SK-N-SH (cell line): ENCODE data around the gene SCAPER. TPM values are rescaled to one million over a fixed set of nuclear protein-coding genes. Genes with fewer than 3 reads are reported as not detected.
"Not testable (repeated sequence)": the region's sequence is repeated elsewhere in the genome, so short reads cannot be mapped to it uniquely, and the experiment has no call there.

ENCODE experiments used
- CTCF ChIA-PET: fragments of 300-600, 350-600 bp; formaldehyde crosslinking; extraction: SDS; loops from one replicate; lab custom pipeline; 2021; lab: Yijun Ruan, JAX
- POLR2A ChIA-PET: fragments of 350-600 bp; sonication (Branson Sonifier 250); formaldehyde crosslinking; extraction: SDS; loops from one replicate; lab custom pipeline; 2020; ENCODE audit warnings: antibody characterized with exemption, inconsistent platforms; lab: Yijun Ruan, JAX
- DNase-seq: peaks from one replicate; pipeline ENCODE4 v3.0.0; 2012
- H2AFZ ChIP-seq: fragments of 200-600 bp; sonication (generic); 2 replicates; pipeline ENCODE4 v1.8.1; 2016; ENCODE audit warnings: antibody characterized with exemption, mild to moderate bottlenecking, low read depth
- H3F3A ChIP-seq: fragments of 200-600 bp; sonication (generic); replicated peaks from 2 replicates; pipeline ENCODE3; 2016; ENCODE audit warnings: antibody characterized with exemption, mild to moderate bottlenecking; ENCODE audit not compliant: insufficient read depth
- H3K27ac ChIP-seq, 2 experiments: fragments of 200-500 bp in 1 of 2; fragments of 200-600 bp in 1 of 2; sonication (Bioruptor generic) in 1 of 2; sonication (generic), shearing (Covaris generic) in 1 of 2; 2 replicates each; pipeline versions ENCODE4 v1.5.1 to v1.6.1; 2014 to 2016; ENCODE audit warnings: low read depth in 2 of 2, inconsistent platforms in 1 of 2, low read length in 1 of 2, mild to moderate bottlenecking in 1 of 2, mixed read lengths in 1 of 2
- H3K27me3 ChIP-seq: fragments of 200-600 bp; sonication (generic), shearing (Covaris generic); 2 replicates; pipeline ENCODE4 v1.6.1; 2016; ENCODE audit warnings: mixed run types; ENCODE audit not compliant: insufficient read depth
- H3K36me3 ChIP-seq, 2 experiments: fragments of 200-500 bp in 1 of 2; fragments of 200-600 bp in 1 of 2; sonication (Bioruptor generic) in 1 of 2; sonication (generic) in 1 of 2; replicated peaks in 1 of 2; 2 replicates each; pipeline versions ENCODE3 to v1.5.1; 2014 to 2016; ENCODE audit warnings: low read length in 1 of 2, mild to moderate bottlenecking in 1 of 2; ENCODE audit not compliant: insufficient read depth in 2 of 2, control insufficient read depth in 1 of 2
- H3K4me1 ChIP-seq, 2 experiments: fragments of 200-500 bp in 1 of 2; fragments of 200-600 bp in 1 of 2; sonication (Bioruptor generic) in 1 of 2; sonication (generic), shearing (Covaris generic) in 1 of 2; 2 replicates each; pipeline versions ENCODE4 v1.5.1 to v1.6.1; 2014 to 2016; ENCODE audit warnings: low read depth in 1 of 2, low read length in 1 of 2, mixed run types in 1 of 2; ENCODE audit not compliant: insufficient read depth in 2 of 2, control insufficient read depth in 1 of 2
- H3K4me2 ChIP-seq: fragments of 200-600 bp; sonication (generic), shearing (Covaris generic); 2 replicates; pipeline ENCODE4 v1.6.1; 2017; ENCODE audit warnings: mixed run types
- H3K4me3 ChIP-seq, 2 experiments: fragments of 200-500 bp in 1 of 2; fragments of 200-600 bp in 1 of 2; sonication (Bioruptor generic) in 1 of 2; sonication (generic), shearing (Covaris generic) in 1 of 2; 2 replicates each; pipeline versions ENCODE4 v1.5.1 to v1.8.1; 2014 to 2016; ENCODE audit warnings: low read depth in 2 of 2, inconsistent platforms in 1 of 2, low read length in 1 of 2, mild to moderate bottlenecking in 1 of 2, mixed read lengths in 1 of 2, moderate library complexity in 1 of 2
- H3K79me2 ChIP-seq: fragments of 200-600 bp; sonication (generic); 2 replicates; pipeline ENCODE4 v1.8.1; 2017; ENCODE audit warnings: mild to moderate bottlenecking; ENCODE audit not compliant: insufficient read depth
- H3K9ac ChIP-seq: fragments of 200-600 bp; sonication (generic); 2 replicates; pipeline ENCODE4 v1.6.1; 2017; ENCODE audit warnings: mixed run types
- H3K9me2 ChIP-seq: fragments of 200-600 bp; sonication (generic); 2 replicates; pipeline ENCODE4 v1.6.1; 2017; ENCODE audit warnings: mixed run types
- H3K9me3 ChIP-seq: fragments of 200-600 bp; sonication (generic); 2 replicates; pipeline ENCODE4 v1.6.1; 2017; ENCODE audit warnings: mixed run types, mild to moderate bottlenecking, moderate library complexity
- H4K20me1 ChIP-seq: fragments of 200-600 bp; sonication (generic); 2 replicates; pipeline ENCODE4 v1.6.1; 2017; ENCODE audit warnings: mild to moderate bottlenecking, mixed run types; ENCODE audit not compliant: insufficient read depth
- CTCF ChIP-seq: fragments of 200-600 bp; sonication (generic); IDR thresholded peaks from 2 replicates; pipeline ENCODE4 v1.6.1; 2017; ENCODE audit warnings: antibody characterized with exemption, mild to moderate bottlenecking, moderate library complexity
- RFX5 ChIP-seq: IDR thresholded peaks from 2 replicates; pipeline ENCODE4 v1.6.1; 2012; ENCODE audit warnings: mild to moderate bottlenecking, improper control_type of control experiment, low read length
- SMC3 ChIP-seq: IDR thresholded peaks from 2 replicates; pipeline ENCODE4 v1.6.1; 2012; ENCODE audit warnings: low read depth, low read length, improper control_type of control experiment
- TAF1 ChIP-seq: IDR thresholded peaks from 2 replicates; pipeline ENCODE4 v1.6.1; 2012; ENCODE audit warnings: low read depth, mild to moderate bottlenecking, low read length, moderate library complexity, borderline replicate concordance
- TEAD4 ChIP-seq: IDR thresholded peaks from 2 replicates; pipeline ENCODE4 v1.4.0; 2012; ENCODE audit warnings: mild to moderate bottlenecking, borderline replicate concordance; ENCODE audit not compliant: insufficient read depth
- USF1 ChIP-seq: IDR thresholded peaks from 2 replicates; pipeline ENCODE4 v1.4.0; 2012; ENCODE audit warnings: low read depth, borderline replicate concordance
- WGBS: methylation state at CpG from one replicate; pipeline ENCODE4 v1.1.6; 2017; ENCODE audit warnings: low lambda C conversion rate; 5-methylcytosine and 5-hydroxymethylcytosine counted together
- polyA plus RNA-seq, 3 experiments: library from polyadenylated mRNA; depleted of rRNA; stranded (reverse); fragments of >200 nt; gene quantifications; 2 replicates each; pipeline ENCODE4 v1.2.3, GENCODE V29; 2012

The SCAPER gene
- polyA plus RNA-seq, 1 of the 3 experiments (the other 2 are of a cell fraction), result 1.8 TPM

- DNase-seq, result no peak
- Histone ChIP-seq H3K9me3 (no peaks in the 10 kb centered on the region), H3K4me2 (no peak overlapping the region), H3F3A (peaks cover 6% of the 10 kb centered on the region), H3K4me1 (peaks cover 0 to 13% of the 10 kb centered on the region in 2 experiments; a peak in 2 of 4 replicates), H4K20me1 (peaks cover 9% of the 10 kb centered on the region; the same call in 1 of the 2 replicates), H3K9me2 (no peaks in the 10 kb centered on the region), H3K79me2 (peaks cover 25% of the 10 kb centered on the region), H3K27ac (no peak overlapping the region), H3K27me3 (no peaks in the 10 kb centered on the region), H3K9ac (no peak overlapping the region), H3K4me3 (no peak overlapping the region), H3K36me3 (no peaks in the 10 kb centered on the region), H2AFZ (no peak overlapping the region)
- 57% methylated on average over 5 of the region's 5 CpGs for WGBS
- CTCF ChIA-PET, result interaction anchor here (1.4 kb wide), 1 partner anchor 17 kb away, joined by 4 read pairs; no protein-coding TSS in a partner anchor
- POLR2A ChIA-PET, result interaction anchor here (1.5 kb wide), 1 partner anchor 22 kb away, joined by 5 read pairs; no protein-coding TSS in a partner anchor
- TF ChIP-seq TEAD4, result no peak
- TF ChIP-seq CTCF, result no peak
- no peak for TF ChIP-seq TAF1
- no peak for TF ChIP-seq RFX5
- no peak for TF ChIP-seq SMC3
- no peak for TF ChIP-seq USF1
These were observed 591.4 kb downstream of the SCAPER start for GRCh38 chr15:76313731-76314130.

GRCh38 chr15:76313175-76313567 lies 592.0 kb downstream of the SCAPER start:
- peaks cover 0 to 13% of the 10 kb centered on the region in 2 experiments; a peak in 2 of 4 replicates for H3K4me1 ChIP-seq
- peaks cover 30% of the 10 kb centered on the region for H3K79me2 ChIP-seq
- not testable (repeated sequence) for H3K27me3 ChIP-seq, H3K27ac ChIP-seq, DNase-seq, H3F3A ChIP-seq, H3K9ac ChIP-seq, H3K9me3 ChIP-seq, H3K4me3 ChIP-seq, H2AFZ ChIP-seq, H3K4me2 ChIP-seq, H3K36me3 ChIP-seq, H3K9me2 ChIP-seq
- peaks cover 14% of the 10 kb centered on the region; the same call in 1 of the 2 replicates for H4K20me1 ChIP-seq
- ChIA-PET CTCF (interaction anchor here (0.8 to 1.4 kb wide), 3 partner anchors 16 to 89 kb away, joined by 3 to 4 read pairs (median 4); no protein-coding TSS in a partner anchor), POLR2A (interaction anchor here (1.5 kb wide), 1 partner anchor 23 kb away, joined by 5 read pairs; no protein-coding TSS in a partner anchor)
- 75% methylated on average over 4 of the region's 4 CpGs for WGBS
